Astrocyte of the cerebellum (primary cell): Measurements from ENCODE around the gene PARVG.
"Not testable (repeated sequence)": the region's sequence is repeated elsewhere in the genome, so short reads cannot be mapped to it uniquely, and the experiment has no call there.

ENCODE experiments used
- DNase-seq: peaks from one replicate; pipeline ENCODE4 v3.0.0-alpha.2; 2011; ENCODE audit warnings: low read depth
- H3K4me3 ChIP-seq: 2 replicates; pipeline ENCODE4 v1.5.1; 2011; ENCODE audit warnings: mild to moderate bottlenecking, low read depth, low read length, moderate library complexity
- in situ Hi-C: cut with HindIII; loops from 2 replicates; pipeline ENCODE4 v1.10.0; 2017; ENCODE audit warnings: low sequenced_read_pairs
- TF ChIP-seq, protein P1 (sequence below): IDR thresholded peaks from 2 replicates; pipeline ENCODE4 v1.5.1; 2012; ENCODE audit warnings: low read length, low read depth, moderate library complexity, mild to moderate bottlenecking; ENCODE audit errors: missing control alignments

Gene PARVG

DNA sequence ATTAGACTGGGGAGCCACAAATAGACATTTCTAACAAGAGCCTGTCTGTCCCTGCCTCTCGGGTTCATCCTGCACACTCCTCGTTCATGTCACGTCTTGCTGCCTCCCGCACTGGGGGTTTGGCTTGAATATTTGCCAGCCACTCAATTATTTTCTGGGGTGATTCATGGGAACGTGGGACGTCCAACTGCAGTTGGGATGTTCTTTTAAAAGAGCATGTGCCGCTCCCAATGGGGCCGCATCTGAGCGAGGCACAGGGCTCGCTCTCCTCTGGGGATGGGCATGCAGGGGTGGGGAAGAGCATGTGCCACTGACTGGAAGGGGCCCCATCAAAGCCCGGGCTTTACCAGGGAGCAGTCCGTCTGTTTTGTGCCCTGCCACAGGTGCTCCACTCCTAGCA, 43.4 kb downstream of the PARVG start:
- DNase-seq: no peak
- TF ChIP-seq, protein P1, sequence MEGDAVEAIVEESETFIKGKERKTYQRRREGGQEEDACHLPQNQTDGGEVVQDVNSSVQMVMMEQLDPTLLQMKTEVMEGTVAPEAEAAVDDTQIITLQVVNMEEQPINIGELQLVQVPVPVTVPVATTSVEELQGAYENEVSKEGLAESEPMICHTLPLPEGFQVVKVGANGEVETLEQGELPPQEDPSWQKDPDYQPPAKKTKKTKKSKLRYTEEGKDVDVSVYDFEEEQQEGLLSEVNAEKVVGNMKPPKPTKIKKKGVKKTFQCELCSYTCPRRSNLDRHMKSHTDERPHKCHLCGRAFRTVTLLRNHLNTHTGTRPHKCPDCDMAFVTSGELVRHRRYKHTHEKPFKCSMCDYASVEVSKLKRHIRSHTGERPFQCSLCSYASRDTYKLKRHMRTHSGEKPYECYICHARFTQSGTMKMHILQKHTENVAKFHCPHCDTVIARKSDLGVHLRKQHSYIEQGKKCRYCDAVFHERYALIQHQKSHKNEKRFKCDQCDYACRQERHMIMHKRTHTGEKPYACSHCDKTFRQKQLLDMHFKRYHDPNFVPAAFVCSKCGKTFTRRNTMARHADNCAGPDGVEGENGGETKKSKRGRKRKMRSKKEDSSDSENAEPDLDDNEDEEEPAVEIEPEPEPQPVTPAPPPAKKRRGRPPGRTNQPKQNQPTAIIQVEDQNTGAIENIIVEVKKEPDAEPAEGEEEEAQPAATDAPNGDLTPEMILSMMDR: no peak
- no peak overlapping the region for H3K4me3 ChIP-seq
- in situ Hi-C loops: no loop called here

DNA sequence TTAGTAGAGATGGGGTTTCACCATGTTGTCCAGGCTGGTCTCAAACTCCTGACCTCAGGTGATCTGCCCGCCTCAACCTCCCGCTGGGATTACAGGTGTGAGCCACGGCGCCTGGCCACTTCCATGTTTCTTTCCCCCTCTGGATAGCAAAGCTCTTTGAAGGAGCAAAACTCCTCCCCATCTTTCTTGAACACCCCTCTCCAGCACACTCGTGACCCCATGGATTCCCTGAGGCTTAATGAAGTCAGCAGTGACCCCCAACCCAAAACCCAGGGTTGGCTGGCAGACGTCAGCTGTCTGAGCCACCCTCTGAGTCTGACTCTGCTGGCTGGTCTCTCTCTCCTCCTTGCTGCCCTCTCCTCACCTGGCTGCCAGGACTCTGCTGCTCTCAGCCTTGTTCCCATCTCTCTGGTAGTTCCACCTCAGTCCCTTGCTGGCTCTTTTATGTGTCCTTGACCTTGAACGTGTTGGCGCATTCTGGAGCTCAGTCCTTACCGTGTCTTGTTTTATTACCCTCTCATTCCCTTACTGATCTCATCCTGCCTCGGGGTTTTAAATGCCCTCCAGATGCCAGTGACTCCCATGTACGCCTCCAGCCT, 44.5 kb downstream of the PARVG start:
- no peak for DNase-seq
- TF ChIP-seq, protein P1: no peak
- in situ Hi-C loops: no loop called here

DNA sequence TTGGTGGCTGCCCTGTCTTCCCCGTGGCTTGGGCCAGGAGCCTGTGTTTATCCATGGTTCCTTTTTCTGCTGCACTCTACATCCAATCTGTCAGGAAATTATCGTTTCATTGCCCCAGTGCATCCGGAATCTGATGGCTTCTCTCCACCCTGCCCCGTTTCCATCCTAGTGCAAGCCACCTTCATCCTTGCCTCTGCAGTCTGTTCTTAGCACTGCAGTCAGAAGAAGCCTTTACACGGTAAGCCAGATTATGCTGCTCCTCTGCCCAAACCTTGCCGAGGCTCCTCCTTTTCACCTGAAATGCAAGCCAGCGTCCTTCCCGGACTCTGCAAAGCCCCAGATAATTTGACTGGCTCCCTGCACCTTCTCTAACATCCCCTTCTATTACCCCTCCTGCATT, 45.1 kb downstream of the PARVG start:
- TF ChIP-seq, protein P1: no peak
- in situ Hi-C loops: no loop called here

More for the DNA sequence above, 44.5 kb downstream of the PARVG start:
- no peak overlapping the region for H3K4me3 ChIP-seq

DNA sequence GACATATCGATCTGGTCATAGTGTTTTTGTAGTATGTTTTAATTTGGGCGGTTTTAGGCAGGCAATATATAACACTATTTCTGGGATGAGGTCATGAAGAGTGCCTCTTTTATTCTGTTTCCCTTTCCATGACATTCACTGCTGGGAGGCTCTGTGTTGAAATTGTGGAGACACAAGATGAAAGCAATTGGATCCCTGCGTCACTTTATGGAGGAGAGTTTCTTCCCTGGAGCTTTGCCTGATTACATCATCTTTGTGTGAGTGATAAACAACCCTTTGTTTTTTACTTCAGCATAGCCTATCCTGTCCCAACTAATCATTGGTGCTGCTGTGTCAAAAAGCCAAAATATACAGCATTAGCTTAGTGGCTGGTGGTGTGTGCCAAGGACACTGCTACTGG, 48.6 kb downstream of the PARVG start:
- no peak for DNase-seq
- no peak overlapping the region for H3K4me3 ChIP-seq
- TF ChIP-seq, protein P1: no peak
- in situ Hi-C loops: no loop called here

More for the DNA sequence above, 45.1 kb downstream of the PARVG start:
- no peak for DNase-seq
- H3K4me3 ChIP-seq: no peak overlapping the region

DNA sequence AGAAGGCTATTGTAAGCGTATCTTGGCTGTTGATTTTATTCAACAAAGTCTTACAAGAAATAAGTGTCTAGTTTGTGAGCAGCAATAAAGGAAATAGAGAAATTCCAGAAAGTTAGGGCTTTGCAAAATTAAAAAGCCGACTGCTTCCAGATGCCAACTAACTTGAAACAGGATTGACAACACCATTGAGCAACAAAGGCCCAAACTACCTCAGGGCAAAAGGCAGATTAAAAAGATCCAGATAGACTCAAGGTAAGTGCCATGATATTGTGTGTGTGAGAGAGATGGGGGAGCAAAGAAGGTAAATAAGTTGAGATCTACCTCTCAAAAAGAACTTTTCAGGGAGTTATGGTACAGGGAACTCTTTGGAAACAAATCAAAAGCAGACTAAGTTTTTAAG, 49.1 kb downstream of the PARVG start:
- no peak for DNase-seq
- in situ Hi-C loops: loop anchor here (5.0 kb wide), 1 partner anchor 73 kb away; no protein-coding TSS in a partner anchor
- H3K4me3 ChIP-seq: no peak overlapping the region
- TF ChIP-seq, protein P1: no peak

DNA sequence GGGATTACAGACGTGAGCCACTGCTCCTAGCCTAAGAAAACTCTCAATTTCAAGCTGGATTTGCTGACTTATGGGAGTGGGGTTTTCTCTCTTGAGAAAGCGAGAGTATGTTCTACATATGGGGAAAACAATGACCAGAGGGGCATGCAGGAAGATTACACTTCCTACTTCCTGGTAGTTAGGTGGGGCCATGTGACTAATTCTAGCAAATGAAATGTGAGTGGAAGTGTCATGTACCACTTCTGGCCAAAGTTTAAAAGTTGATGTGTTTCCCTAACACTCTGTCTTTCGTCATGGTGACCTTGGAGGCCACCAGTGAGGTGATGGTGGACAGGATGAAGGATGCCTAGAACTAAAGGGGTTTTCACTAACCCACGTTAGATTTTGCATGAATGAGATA, 50.5 kb downstream of the PARVG start:
- no peak overlapping the region for H3K4me3 ChIP-seq
- no peak for DNase-seq
- in situ Hi-C loops: loop anchor here (5.0 kb wide), 1 partner anchor 74 kb away; no protein-coding TSS in a partner anchor
- TF ChIP-seq, protein P1: no peak

DNA sequence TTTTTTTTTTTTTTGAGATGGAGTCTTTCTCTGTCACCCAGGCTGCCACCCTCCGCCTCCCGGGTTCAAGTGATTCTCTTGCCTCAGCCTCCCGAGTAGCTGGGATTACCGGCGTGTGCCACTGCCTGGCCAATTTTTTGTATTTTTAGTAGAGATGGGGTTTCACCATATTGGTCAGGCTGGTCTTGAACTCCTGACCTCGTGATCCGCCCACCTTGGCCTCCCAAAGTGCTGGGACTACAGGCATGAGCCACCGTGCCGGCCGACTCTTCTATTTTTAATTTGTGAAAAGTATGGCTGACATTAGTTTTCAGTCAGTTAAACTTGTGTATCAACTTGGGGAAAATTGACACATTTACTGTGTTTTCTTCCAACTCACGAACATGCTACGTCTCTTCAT, 53.6 kb downstream of the PARVG start:
- DNase-seq, H3K4me3 ChIP-seq: not testable (repeated sequence)
- in situ Hi-C loops: loop anchor here (5.0 kb wide), 1 partner anchor 77 kb away; no protein-coding TSS in a partner anchor
